Endothelial cell of umbilical vein (primary cell): Measurements from ENCODE around the gene RGS10. TPM values are rescaled to one million over a fixed set of nuclear protein-coding genes. Genes with fewer than 3 reads are reported as not detected.

Experiments used
- BruUV-seq: library from RNA; stranded (reverse); fragments of 400-500 nt; replicated peaks from 2 replicates; lab custom pipeline; 2021; lab: Mats Ljungman, UMichigan
- CTCF ChIA-PET: fragments of 300-600, 350-600 bp; sonication (Branson Sonifier 250); formaldehyde crosslinking; loops from one replicate; lab custom pipeline; 2021; ENCODE audit warnings: antibody characterized with exemption, inconsistent platforms; lab: Charles Lee
- POLR2A ChIA-PET: fragments of 300-600, 350-600 bp; sonication (Branson Sonifier 250); formaldehyde crosslinking; loops from one replicate; lab custom pipeline; 2021; ENCODE audit warnings: antibody characterized with exemption, inconsistent platforms; lab: Charles Lee
- DNase-seq: peaks from one replicate; pipeline ENCODE4 v3.0.0-alpha.2; 2011; ENCODE audit warnings: low read depth, low spot score
- FAIRE-seq: peaks from 2 replicates; lab custom pipeline; 2011; peaks lifted over from hg19 to GRCh38; lab: Jason Lieb, UNC
- H2AFZ ChIP-seq: 2 replicates; pipeline ENCODE4 v1.6.0; 2012; ENCODE audit warnings: low read depth, low read length, control low read depth, inconsistent platforms
- H3K27ac ChIP-seq: 2 replicates; pipeline ENCODE4 v1.5.1; 2011; ENCODE audit warnings: low read depth, mild to moderate bottlenecking, control low read depth, low read length, moderate library complexity; ENCODE audit not compliant: insufficient read depth
- H3K27me3 ChIP-seq, 2 experiments: 2 replicates each; pipeline versions ENCODE4 v1.6.0 to v1.6.1; 2011; ENCODE audit warnings: low read length in 2 of 2, mixed read lengths in 1 of 2; ENCODE audit not compliant: control insufficient read depth in 2 of 2, insufficient read depth in 2 of 2
- H3K36me3 ChIP-seq, 2 experiments: 2 replicates in 1 of 2; 3 replicates in 1 of 2; pipeline ENCODE4 v1.5.1; 2011; ENCODE audit warnings: low read length in 2 of 2, mild to moderate bottlenecking in 1 of 2, moderate library complexity in 1 of 2; ENCODE audit not compliant: control insufficient read depth in 2 of 2, insufficient read depth in 2 of 2; ENCODE audit errors: extremely low read depth in 1 of 2
- H3K4me1 ChIP-seq: 3 replicates; pipeline ENCODE4 v1.5.1; 2011; ENCODE audit warnings: mild to moderate bottlenecking, low read length; ENCODE audit not compliant: control insufficient read depth, insufficient read depth; ENCODE audit errors: extremely low read depth
- H3K4me2 ChIP-seq: 2 replicates; pipeline ENCODE4 v1.6.1; 2011; ENCODE audit warnings: low read length, control low read depth, mixed read lengths; ENCODE audit not compliant: insufficient read depth
- H3K4me3 ChIP-seq, 3 experiments: fragments of 200-600 bp in 1 of 3; sonication (generic), shearing (Covaris generic) in 1 of 3; replicated peaks in 1 of 3; 2 replicates each; pipeline ENCODE4 v1.5.1; 2011 to 2016; ENCODE audit warnings: control low read depth in 3 of 3, low read length in 3 of 3, mild to moderate bottlenecking in 2 of 3, inconsistent platforms in 1 of 3, low read depth in 1 of 3, moderate library complexity in 1 of 3; ENCODE audit not compliant: insufficient read depth in 1 of 3
- H3K79me2 ChIP-seq: 2 replicates; pipeline ENCODE4 v1.6.0; 2012; ENCODE audit warnings: low read length, inconsistent platforms; ENCODE audit not compliant: control insufficient read depth, insufficient read depth
- H3K9ac ChIP-seq: replicated peaks from 2 replicates; pipeline ENCODE3; 2011; ENCODE audit warnings: low read length, control low read depth; ENCODE audit not compliant: insufficient read depth; ENCODE audit errors: extremely low read depth
- H3K9me1 ChIP-seq: replicated peaks from 3 replicates; pipeline ENCODE4 v1.6.0; 2011; ENCODE audit warnings: mild to moderate bottlenecking, low read length; ENCODE audit not compliant: control insufficient read depth, insufficient read depth; ENCODE audit errors: extremely low read depth
- H3K9me3 ChIP-seq: replicated peaks from 2 replicates; pipeline ENCODE4 v1.5.1; 2012; ENCODE audit warnings: low read length, inconsistent platforms; ENCODE audit not compliant: control insufficient read depth, insufficient read depth
- H4K20me1 ChIP-seq: replicated peaks from 2 replicates; pipeline ENCODE3; 2011; ENCODE audit warnings: mild to moderate bottlenecking, low read length; ENCODE audit not compliant: control insufficient read depth, insufficient read depth; ENCODE audit errors: extremely low read depth
- CTCF ChIP-seq, 2 donors: IDR thresholded peaks; 1 replicate in 1 of 2; 2 replicates in 1 of 2; pipeline ENCODE4 v1.5.1; 2011; ENCODE audit warnings: low read length in 2 of 2, mild to moderate bottlenecking in 2 of 2, moderate library complexity in 2 of 2, control low read depth in 1 of 2, inconsistent platforms in 1 of 2, low read depth in 1 of 2; ENCODE audit not compliant: insufficient read depth in 1 of 2; ENCODE audit errors: extremely low read depth in 1 of 2
- EZH2 ChIP-seq: IDR thresholded peaks from 2 replicates; pipeline ENCODE4 v1.6.1; 2012; ENCODE audit warnings: borderline replicate concordance, low read depth, mild to moderate bottlenecking, moderate library complexity, low read length, inconsistent platforms; ENCODE audit not compliant: severe bottlenecking
- FOS ChIP-seq: IDR thresholded peaks from 2 replicates; pipeline ENCODE4 v1.6.1; 2011; ENCODE audit warnings: mild to moderate bottlenecking, low read length, moderate library complexity, borderline replicate concordance; ENCODE audit not compliant: insufficient read depth
- GATA2 ChIP-seq: IDR thresholded peaks from 2 replicates; pipeline ENCODE4 v1.7.0; 2011; ENCODE audit warnings: low read depth, mild to moderate bottlenecking, moderate library complexity, mixed read lengths, low read length; ENCODE audit not compliant: insufficient read length, insufficient read depth
- JUN ChIP-seq: IDR thresholded peaks from 2 replicates; pipeline ENCODE4 v1.6.1; 2011; ENCODE audit warnings: borderline replicate concordance, low read depth; ENCODE audit not compliant: insufficient read length, insufficient read depth
- MAX ChIP-seq: IDR thresholded peaks from 2 replicates; pipeline ENCODE4 v1.6.1; 2011; ENCODE audit not compliant: insufficient read depth, insufficient read length
- MYC ChIP-seq: IDR thresholded peaks from one replicate; pipeline ENCODE4 v1.6.1; 2011; ENCODE audit warnings: mild to moderate bottlenecking, low read depth, low read length
- POLR2A ChIP-seq: IDR thresholded peaks from 2 replicates; pipeline ENCODE4 v1.6.1; 2012; ENCODE audit warnings: low read depth, mild to moderate bottlenecking, control low read depth, low read length
- POLR2AphosphoS5 ChIP-seq: IDR thresholded peaks from 2 replicates; pipeline ENCODE4 v1.6.1; 2012; ENCODE audit warnings: low read depth, mild to moderate bottlenecking, control low read depth, low read length, moderate library complexity; ENCODE audit not compliant: insufficient read depth
- dilution Hi-C: fragments of 300-500 bp; cut with MboI; formaldehyde crosslinking; loops from one replicate; pipeline ENCODE4 v1.15.0; 2019; ENCODE audit warnings: low sequenced_read_pairs; ENCODE audit not compliant: extremely low pct_ligation_motif_present
- intact Hi-C: fragments of 100-400 bp; cut with micrococcal nuclease; formaldehyde crosslinking; loops from one replicate; pipeline ENCODE4 v1.10.0; 2022
- polyA plus RNA-seq, 4 experiments: library from polyadenylated mRNA; depleted of rRNA in 3 of 4; stranded (reverse) in 3 of 4; unstranded in 1 of 4; fragments of >200 nt; gene quantifications; 2 replicates each; pipeline versions ENCODE4 v1.2.1 to v1.2.3, GENCODE V29; 2011 to 2012; ENCODE audit warnings: missing spikeins in 1 of 4
- total RNA-seq: library from RNA; stranded (reverse); gene quantifications from 2 replicates; pipeline ENCODE4 v1.2.3, GENCODE V29; 2021

The RGS10 gene
- total and polyA plus RNA-seq, 2 donors (not counting 3 experiments of a cell fraction or from before 2014, with no cell fraction given): 7.8 to 22.4 TPM

- no peaks in the 10 kb centered on the region for H3K79me2 ChIP-seq
- intact Hi-C loops: no loop called here
- ChIA-PET CTCF (interaction anchor here (4.7 kb wide), 1 partner anchor 11 kb away, joined by 30 read pairs; no protein-coding TSS in a partner anchor), POLR2A (no interaction called here)
- H3K4me1 ChIP-seq: no peaks in the 10 kb centered on the region
- no peak for TF ChIP-seq GATA2
- TF ChIP-seq MYC: no peak
- TF ChIP-seq POLR2AphosphoS5: no peak
- TF ChIP-seq EZH2: no peak
- no peak for TF ChIP-seq CTCF (IDR thresholded peaks at IDR 0.05; ENCODE audit: extremely low read depth in 1 of 2, insufficient read depth in 1 of 2, low read depth in 1 of 2, low read length in 2 of 2)
- no peak for TF ChIP-seq FOS
- TF ChIP-seq JUN: no peak
- no peak for TF ChIP-seq MAX
- no peak for TF ChIP-seq POLR2A
- H3K4me3 ChIP-seq: no peak overlapping the region
- no peak overlapping the region for H3K9ac ChIP-seq
- H4K20me1 ChIP-seq: no peaks in the 10 kb centered on the region
- DNase-seq: no peak
- H3K27ac ChIP-seq: no peak overlapping the region
- dilution Hi-C loops: no loop called here
- no peak for FAIRE-seq
- no peak overlapping the region for H2AFZ ChIP-seq
- H3K27me3 ChIP-seq: peaks cover 27 to 30% of the 10 kb centered on the region in 2 experiments
- H3K4me2 ChIP-seq: no peak overlapping the region
- H3K36me3 ChIP-seq: no peaks in the 10 kb centered on the region
- no peaks in the 10 kb centered on the region for H3K9me1 ChIP-seq
- BruUV-seq: no TSS peak
- no peaks in the 10 kb centered on the region for H3K9me3 ChIP-seq
Measured at GRCh38 chr10:119478111-119478802, 64.3 kb downstream of the RGS10 start.
